Natural killer cell (primary cell): ENCODE measurements around the gene CHKA. TPM values are rescaled to one million over a fixed set of nuclear protein-coding genes. Genes with fewer than 3 reads are reported as not detected.
A peak's percentile ranks its signal among the peaks of the same experiment; 100 is the strongest.

Experiments used
- ATAC-seq, 3 donors: fragments of 150-1000 bp in 2 of 3; fragments of 200-7000 bp in 1 of 3; cut with Tn5 transposase; 1 replicate in 1 of 3; 2 replicates in 2 of 3; pipeline ENCODE4 v1.10.0; 2021; ENCODE audit warnings: mild to moderate bottlenecking in 2 of 3, moderate library complexity in 2 of 3
- DNase-seq, 2 donors: peaks; one replicate each; pipeline versions ENCODE4 v3.0.0 to v3.0.0-alpha.2; 2013 to 2021; ENCODE audit warnings: mixed read lengths in 1 of 2
- H3K27ac ChIP-seq: one replicate; pipeline ENCODE4 v1.5.1; 2013; ENCODE audit warnings: mild to moderate bottlenecking, low read length
- H3K27me3 ChIP-seq: one replicate; pipeline ENCODE4 v1.6.1; 2013; ENCODE audit warnings: low read length; ENCODE audit not compliant: control insufficient read depth, insufficient read depth
- H3K36me3 ChIP-seq: one replicate; pipeline ENCODE4 v1.6.1; 2013; ENCODE audit warnings: low read length; ENCODE audit not compliant: control insufficient read depth, insufficient read depth
- H3K4me1 ChIP-seq: one replicate; pipeline ENCODE4 v1.6.1; 2013; ENCODE audit warnings: low read length; ENCODE audit not compliant: control insufficient read depth, insufficient read depth
- H3K4me3 ChIP-seq: one replicate; pipeline ENCODE4 v1.5.1; 2013; ENCODE audit warnings: low read length
- H3K9me3 ChIP-seq: one replicate; pipeline ENCODE4 v1.6.1; 2013; ENCODE audit warnings: low read length; ENCODE audit not compliant: control insufficient read depth, insufficient read depth
- H3K27ac Mint-ChIP-seq, 2 donors: one replicate each; pipeline ENCODE4 v1.8.0; 2022; ENCODE audit warnings: mild to moderate bottlenecking in 2 of 2, mixed read lengths in 2 of 2, moderate library complexity in 1 of 2
- H3K27me3 Mint-ChIP-seq, 2 donors: one replicate each; pipeline ENCODE4 v1.8.0; 2022; ENCODE audit warnings: low read depth in 2 of 2, mixed read lengths in 2 of 2
- H3K36me3 Mint-ChIP-seq: one replicate; pipeline ENCODE4 v1.8.0; 2022; ENCODE audit warnings: mixed read lengths
- H3K4me1 Mint-ChIP-seq, 2 donors: one replicate each; pipeline ENCODE4 v1.8.0; 2022; ENCODE audit warnings: mixed read lengths in 2 of 2
- H3K4me3 Mint-ChIP-seq: one replicate; pipeline ENCODE4 v1.8.0; 2022; ENCODE audit warnings: mild to moderate bottlenecking, moderate library complexity, mixed read lengths
- H3K9me3 Mint-ChIP-seq, 2 donors: one replicate each; pipeline ENCODE4 v1.8.0; 2022; ENCODE audit warnings: mixed read lengths in 2 of 2
- CTCF ChIP-seq: fragments of 200-600 bp; IDR thresholded peaks from one replicate; pipeline ENCODE4 v1.8.0; 2022; ENCODE audit warnings: antibody characterized with exemption
- WGBS: methylation state at CpG from one replicate; pipeline ENCODE4 v1.1.7; 2013; ENCODE audit warnings: missing lambda C conversion rate; ENCODE audit not compliant: insufficient coverage; 5-methylcytosine and 5-hydroxymethylcytosine counted together
- intact Hi-C: fragments of 100-400 bp; cut with micrococcal nuclease; formaldehyde crosslinking; loops from one replicate; pipeline ENCODE4 v1.14.2; 2022
- total RNA-seq, 4 donors: library from RNA; stranded (reverse); fragments of 120-200 nt in 1 of 4; gene quantifications; one replicate each; pipeline versions ENCODE4 v1.2.3 to v1.2.4, GENCODE V29; 2013 to 2022

Gene CHKA
- total RNA-seq, 3 donors from 2014 or later (not counting 1 experiment from before 2014, with no cell fraction given): 15.8 to 24.6 (median 24.4) TPM

DNA sequence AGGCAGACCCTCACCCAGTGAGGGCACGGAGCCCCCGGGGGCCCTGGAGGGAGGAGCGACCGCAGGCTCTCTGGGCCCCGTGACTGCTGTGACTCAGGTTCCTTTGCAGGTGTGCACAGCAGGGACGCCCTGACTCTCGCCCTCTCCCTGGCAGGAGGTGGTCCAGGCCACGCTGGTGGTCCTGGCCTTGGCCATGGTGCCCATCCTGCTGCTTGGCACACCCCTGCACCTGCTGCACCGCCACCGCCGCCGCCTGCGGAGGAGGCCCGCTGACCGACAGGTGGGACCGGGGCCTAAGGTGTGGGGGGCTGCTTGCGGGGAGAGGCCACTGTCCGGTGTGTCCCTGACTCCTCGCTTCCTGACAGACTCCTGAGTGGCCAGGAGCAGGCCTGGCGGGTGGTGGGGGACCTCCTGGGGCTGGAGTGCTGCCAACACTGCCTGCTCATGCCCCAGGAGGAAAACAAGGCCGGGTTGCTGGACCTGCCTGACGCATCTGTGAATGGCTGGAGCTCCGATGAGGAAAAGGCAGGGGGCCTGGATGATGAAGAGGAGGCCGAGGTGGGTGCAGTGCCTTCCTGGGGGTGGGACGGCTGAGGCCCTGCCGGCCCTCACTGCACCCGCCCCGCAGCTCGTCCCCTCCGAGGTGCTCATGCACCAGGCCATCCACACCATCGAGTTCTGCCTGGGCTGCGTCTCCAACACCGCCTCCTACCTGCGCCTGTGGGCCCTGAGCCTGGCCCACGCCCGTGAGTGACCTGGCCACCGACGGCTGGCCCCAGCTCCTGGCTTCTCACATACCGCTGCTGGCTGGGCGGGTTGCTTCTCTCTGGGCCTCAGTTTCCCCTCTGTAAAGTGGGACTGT, 71.4 kb downstream of the CHKA start:
- no peaks in the 10 kb centered on the region for H3K36me3 Mint-ChIP-seq
- H3K4me3 ChIP-seq: no peak overlapping the region
- no peak overlapping the region for H3K4me3 Mint-ChIP-seq
- H3K36me3 ChIP-seq: peaks cover 70% of the 10 kb centered on the region
- no peaks in the 10 kb centered on the region for H3K27me3 Mint-ChIP-seq
- WGBS: 97% methylated on average over 40 of the region's 40 CpGs
- no peak overlapping the region for H3K27ac Mint-ChIP-seq
- H3K9me3 Mint-ChIP-seq: no peaks in the 10 kb centered on the region
- no peaks in the 10 kb centered on the region for H3K9me3 ChIP-seq
- H3K27ac ChIP-seq: no peak overlapping the region
- H3K4me1 Mint-ChIP-seq: peaks cover 0 to 7% of the 10 kb centered on the region in 2 donors
- ATAC-seq: no peak
- TF ChIP-seq CTCF: no peak
- DNase-seq: no peak
- H3K27me3 ChIP-seq: no peaks in the 10 kb centered on the region
- no peaks in the 10 kb centered on the region for H3K4me1 ChIP-seq
- intact Hi-C loops: no loop called here

DNA sequence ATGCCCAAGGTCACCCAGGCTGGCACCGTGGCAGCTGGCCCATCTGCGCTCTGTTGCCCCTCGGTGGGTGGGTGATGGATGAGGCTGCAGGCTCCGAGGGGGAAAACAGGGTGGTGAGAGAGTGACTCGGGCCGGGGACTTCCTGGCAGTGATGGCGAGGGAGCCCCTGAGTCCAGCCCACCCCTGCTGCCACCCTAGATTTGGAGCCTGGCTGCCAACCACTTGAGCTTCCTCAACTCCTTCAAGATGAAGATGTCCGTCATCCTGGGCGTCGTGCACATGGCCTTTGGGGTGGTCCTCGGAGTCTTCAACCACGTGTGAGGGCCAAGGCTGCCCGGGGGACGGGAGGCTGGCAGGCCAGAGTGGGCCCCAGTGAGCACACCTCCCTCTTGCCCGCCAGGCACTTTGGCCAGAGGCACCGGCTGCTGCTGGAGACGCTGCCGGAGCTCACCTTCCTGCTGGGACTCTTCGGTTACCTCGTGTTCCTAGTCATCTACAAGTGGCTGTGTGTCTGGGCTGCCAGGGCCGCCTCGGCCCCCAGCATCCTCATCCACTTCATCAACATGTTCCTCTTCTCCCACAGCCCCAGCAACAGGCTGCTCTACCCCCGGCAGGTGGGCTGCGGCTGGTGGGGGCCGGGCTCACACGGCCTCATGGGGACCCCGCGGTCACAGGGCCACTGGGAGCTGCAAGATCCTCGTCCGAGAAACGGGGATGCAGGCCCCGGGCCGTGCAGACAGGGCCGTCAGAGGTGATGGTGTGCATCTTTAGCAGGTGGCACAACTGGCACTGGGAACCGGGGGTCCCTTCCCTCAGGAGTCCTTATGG, 72.3 kb downstream of the CHKA start:
- TF ChIP-seq CTCF: no peak
- intact Hi-C loops: no loop called here
- no peaks in the 10 kb centered on the region for H3K9me3 Mint-ChIP-seq
- Histone ChIP-seq H3K27me3 (no peaks in the 10 kb centered on the region), H3K4me1 (no peaks in the 10 kb centered on the region), H3K9me3 (no peaks in the 10 kb centered on the region), H3K4me3 (no peak overlapping the region), H3K36me3 (peaks cover 79% of the 10 kb centered on the region), H3K27ac (no peak overlapping the region)
- DNase-seq (no peak), ATAC-seq (no peak)
- H3K4me1 Mint-ChIP-seq: peaks cover 0 to 7% of the 10 kb centered on the region in 2 donors
- no peak overlapping the region for H3K27ac Mint-ChIP-seq
- no peak overlapping the region for H3K4me3 Mint-ChIP-seq
- no peaks in the 10 kb centered on the region for H3K27me3 Mint-ChIP-seq
- 95% methylated on average over 35 of the region's 35 CpGs for WGBS
- no peaks in the 10 kb centered on the region for H3K36me3 Mint-ChIP-seq

DNA sequence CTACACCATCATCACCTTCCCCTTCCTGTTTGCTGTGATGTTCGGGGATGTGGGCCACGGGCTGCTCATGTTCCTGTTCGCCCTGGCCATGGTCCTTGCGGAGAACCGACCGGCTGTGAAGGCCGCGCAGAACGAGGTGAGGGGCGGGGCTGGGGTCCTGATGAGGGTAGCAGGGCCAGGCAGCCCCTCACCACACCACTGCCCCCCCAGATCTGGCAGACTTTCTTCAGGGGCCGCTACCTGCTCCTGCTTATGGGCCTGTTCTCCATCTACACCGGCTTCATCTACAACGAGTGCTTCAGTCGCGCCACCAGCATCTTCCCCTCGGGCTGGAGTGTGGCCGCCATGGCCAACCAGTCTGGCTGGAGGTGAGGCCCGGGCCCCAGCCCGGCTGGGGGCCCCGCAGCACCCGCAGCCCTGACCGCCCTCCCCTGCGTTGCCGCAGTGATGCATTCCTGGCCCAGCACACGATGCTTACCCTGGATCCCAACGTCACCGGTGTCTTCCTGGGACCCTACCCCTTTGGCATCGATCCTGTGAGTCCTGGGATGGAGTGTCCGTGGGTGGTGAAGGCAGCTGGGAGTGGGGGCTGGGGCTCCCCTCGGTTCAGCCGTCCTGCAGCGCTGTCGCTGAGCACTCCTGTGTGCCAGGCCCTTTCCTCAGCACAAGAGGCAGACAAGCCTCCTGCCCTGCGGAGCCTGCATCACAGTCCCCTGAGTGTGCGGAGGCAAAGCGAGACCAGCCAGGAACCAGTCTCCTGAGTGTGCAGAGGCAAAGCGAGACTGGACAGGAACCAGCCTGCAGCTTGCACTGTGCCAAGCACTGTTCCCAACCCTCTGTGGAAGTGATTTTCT, 73.5 kb downstream of the CHKA start:
- no peak overlapping the region for H3K4me3 ChIP-seq
- Mint-ChIP-seq H3K27me3 (no peaks in the 10 kb centered on the region), H3K4me3 (no peak overlapping the region), H3K27ac (peak overlapping the region in 1 of 2 donors; percentile 38), H3K9me3 (no peaks in the 10 kb centered on the region), H3K36me3 (no peaks in the 10 kb centered on the region), H3K4me1 (peaks cover 0 to 7% of the 10 kb centered on the region in 2 donors)
- no peak for TF ChIP-seq CTCF
- no peak overlapping the region for H3K27ac ChIP-seq
- H3K4me1 ChIP-seq: no peaks in the 10 kb centered on the region
- ATAC-seq: no peak
- H3K9me3 ChIP-seq: no peaks in the 10 kb centered on the region
- H3K27me3 ChIP-seq: no peaks in the 10 kb centered on the region
- intact Hi-C loops: no loop called here
- no peak for DNase-seq
- peaks cover 85% of the 10 kb centered on the region for H3K36me3 ChIP-seq
- 93% methylated on average over 37 of the region's 37 CpGs for WGBS
